ENCODE results near the gene DOLK. TPM values are rescaled to one million over a fixed set of nuclear protein-coding genes. Genes with fewer than 3 reads are reported as not detected.

Gene DOLK
- polyA plus RNA-seq, 3 donors = 0.76 to 8.5 (median 7.0) TPM

- Mint-ChIP-seq H3K27ac (peak overlapping the region in 1 of 7 donors; percentile 72), H3K27me3 (ENCODE audit: low read depth in 3 of 3) (peaks cover 0 to 4% (median 1%) of the 10 kb centered on the region in 3 donors), H3K36me3 (peaks cover 41 to 54% of the 10 kb centered on the region in 2 donors), H3K4me3 (no peak overlapping the region), H3K9me3 (peaks cover 0 to 2% (median 0%) of the 10 kb centered on the region in 7 donors), H3K4me1 (no peaks in the 10 kb centered on the region)
- Histone ChIP-seq H3K4me1 (ENCODE audit: control insufficient read depth in 1 of 2, insufficient read depth in 2 of 2, low read length in 2 of 2) (no peaks in the 10 kb centered on the region), H4K20me1 (ENCODE audit: insufficient read depth, low read length) (peaks cover 19% of the 10 kb centered on the region), H3K27ac (ENCODE audit: low read depth in 1 of 2, low read length in 2 of 2) (no peak overlapping the region), H3K79me2 (ENCODE audit: insufficient read depth, low read length) (no peaks in the 10 kb centered on the region), H3K4me2 (replicated peaks; ENCODE audit: extremely low read depth, low read length, poor library complexity, severe bottlenecking) (no peak overlapping the region), H2AFZ (ENCODE audit: insufficient read depth, low read depth, low read length, poor library complexity, severe bottlenecking) (no peak overlapping the region), H3K4me3 (replicated peaks in 1 of 3; ENCODE audit: low read depth in 2 of 3, low read length in 3 of 3) (no peak overlapping the region), H3K36me3 (replicated peaks in 1 of 2; ENCODE audit: control insufficient read depth in 1 of 2, insufficient read depth in 2 of 2, low read length in 2 of 2) (peaks cover 32 to 57% of the 10 kb centered on the region in 2 donors), H3K9ac (ENCODE audit: insufficient read depth, low read length, poor library complexity, severe bottlenecking) (no peak overlapping the region), H3K9me3 (replicated peaks in 1 of 2; ENCODE audit: control insufficient read depth in 1 of 2, insufficient read depth in 1 of 2, low read length in 2 of 2) (no peaks in the 10 kb centered on the region), H3K27me3 (ENCODE audit: control insufficient read depth in 2 of 2, insufficient read depth in 2 of 2, low read length in 2 of 2) (no peaks in the 10 kb centered on the region)
- no peak for DNase-seq
- WGBS (ENCODE audit: insufficient coverage) = 96% methylated on average over 17 of the region's 18 CpGs
- intact Hi-C loops (cut with micrococcal nuclease) = no loop called here
- TF ChIP-seq, protein P1, sequence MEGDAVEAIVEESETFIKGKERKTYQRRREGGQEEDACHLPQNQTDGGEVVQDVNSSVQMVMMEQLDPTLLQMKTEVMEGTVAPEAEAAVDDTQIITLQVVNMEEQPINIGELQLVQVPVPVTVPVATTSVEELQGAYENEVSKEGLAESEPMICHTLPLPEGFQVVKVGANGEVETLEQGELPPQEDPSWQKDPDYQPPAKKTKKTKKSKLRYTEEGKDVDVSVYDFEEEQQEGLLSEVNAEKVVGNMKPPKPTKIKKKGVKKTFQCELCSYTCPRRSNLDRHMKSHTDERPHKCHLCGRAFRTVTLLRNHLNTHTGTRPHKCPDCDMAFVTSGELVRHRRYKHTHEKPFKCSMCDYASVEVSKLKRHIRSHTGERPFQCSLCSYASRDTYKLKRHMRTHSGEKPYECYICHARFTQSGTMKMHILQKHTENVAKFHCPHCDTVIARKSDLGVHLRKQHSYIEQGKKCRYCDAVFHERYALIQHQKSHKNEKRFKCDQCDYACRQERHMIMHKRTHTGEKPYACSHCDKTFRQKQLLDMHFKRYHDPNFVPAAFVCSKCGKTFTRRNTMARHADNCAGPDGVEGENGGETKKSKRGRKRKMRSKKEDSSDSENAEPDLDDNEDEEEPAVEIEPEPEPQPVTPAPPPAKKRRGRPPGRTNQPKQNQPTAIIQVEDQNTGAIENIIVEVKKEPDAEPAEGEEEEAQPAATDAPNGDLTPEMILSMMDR (IDR thresholded peaks at IDR 0.05) = no peak
Observed at GRCh38 chr9:128916204-128916603, 31.2 kb downstream of the DOLK start.

GRCh38 chr9:128913995-128914772, 33.2 kb downstream of the DOLK start:
- no peak overlapping the region for H3K27ac Mint-ChIP-seq
- intact Hi-C loops (cut with micrococcal nuclease) = no loop called here
- no peaks in the 10 kb centered on the region for H3K79me2 ChIP-seq (ENCODE audit: insufficient read depth, low read length)
- no peaks in the 10 kb centered on the region for H3K4me1 Mint-ChIP-seq
- no peaks in the 10 kb centered on the region for H3K9me3 ChIP-seq (replicated peaks in 1 of 2; ENCODE audit: control insufficient read depth in 1 of 2, insufficient read depth in 1 of 2, low read length in 2 of 2)
- WGBS (ENCODE audit: insufficient coverage) = 86% methylated on average over 19 of the region's 23 CpGs
- no peak for DNase-seq
- no peak overlapping the region for H3K9ac ChIP-seq (ENCODE audit: insufficient read depth, low read length, poor library complexity, severe bottlenecking)
- no peak overlapping the region for H3K4me2 ChIP-seq (replicated peaks; ENCODE audit: extremely low read depth, low read length, poor library complexity, severe bottlenecking)
- no peaks in the 10 kb centered on the region for H3K27me3 ChIP-seq (ENCODE audit: control insufficient read depth in 2 of 2, insufficient read depth in 2 of 2, low read length in 2 of 2)
- H3K4me3 Mint-ChIP-seq = no peak overlapping the region
- peaks cover 19% of the 10 kb centered on the region for H4K20me1 ChIP-seq (ENCODE audit: insufficient read depth, low read length)
- H3K27ac ChIP-seq (ENCODE audit: low read depth in 1 of 2, low read length in 2 of 2) = no peak overlapping the region
- peaks cover 0 to 4% (median 0%) of the 10 kb centered on the region in 3 donors for H3K27me3 Mint-ChIP-seq (ENCODE audit: low read depth in 3 of 3)
- no peak overlapping the region for H2AFZ ChIP-seq (ENCODE audit: insufficient read depth, low read depth, low read length, poor library complexity, severe bottlenecking)
- peaks cover 0 to 2% (median 0%) of the 10 kb centered on the region in 7 donors for H3K9me3 Mint-ChIP-seq
- no peak overlapping the region for H3K4me3 ChIP-seq (replicated peaks in 1 of 3; ENCODE audit: low read depth in 2 of 3, low read length in 3 of 3)
- H3K36me3 ChIP-seq (replicated peaks in 1 of 2; ENCODE audit: control insufficient read depth in 1 of 2, insufficient read depth in 2 of 2, low read length in 2 of 2) = peaks cover 45 to 77% of the 10 kb centered on the region in 2 donors
- H3K36me3 Mint-ChIP-seq = peaks cover 55 to 70% of the 10 kb centered on the region in 2 donors
- TF ChIP-seq, protein P1 (IDR thresholded peaks at IDR 0.05) = no peak
- H3K4me1 ChIP-seq (ENCODE audit: control insufficient read depth in 1 of 2, insufficient read depth in 2 of 2, low read length in 2 of 2) = no peaks in the 10 kb centered on the region
